Measurements from ENCODE around the gene MACROD2.

DNA sequence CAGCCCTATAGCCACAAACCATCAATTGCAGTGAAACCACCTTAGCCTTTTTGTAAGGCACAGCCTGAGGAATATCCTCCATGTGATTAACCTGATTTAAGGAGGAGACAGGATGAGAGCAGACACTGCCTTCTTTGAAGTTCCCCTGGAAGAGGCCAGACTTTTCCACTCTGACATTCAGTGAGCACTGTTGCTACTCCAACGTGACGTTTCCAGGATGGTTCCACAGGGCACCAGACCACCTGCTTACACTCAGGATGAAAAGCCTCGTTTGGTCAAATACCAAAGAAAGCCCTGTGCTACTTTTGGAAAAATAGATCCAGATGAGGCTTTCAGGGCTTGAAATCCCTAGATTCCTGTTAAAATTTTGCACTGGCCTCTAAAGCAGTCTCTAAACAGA, 1444.2 kb downstream of the MACROD2 start:
- TF ChIP-seq, protein P1, sequence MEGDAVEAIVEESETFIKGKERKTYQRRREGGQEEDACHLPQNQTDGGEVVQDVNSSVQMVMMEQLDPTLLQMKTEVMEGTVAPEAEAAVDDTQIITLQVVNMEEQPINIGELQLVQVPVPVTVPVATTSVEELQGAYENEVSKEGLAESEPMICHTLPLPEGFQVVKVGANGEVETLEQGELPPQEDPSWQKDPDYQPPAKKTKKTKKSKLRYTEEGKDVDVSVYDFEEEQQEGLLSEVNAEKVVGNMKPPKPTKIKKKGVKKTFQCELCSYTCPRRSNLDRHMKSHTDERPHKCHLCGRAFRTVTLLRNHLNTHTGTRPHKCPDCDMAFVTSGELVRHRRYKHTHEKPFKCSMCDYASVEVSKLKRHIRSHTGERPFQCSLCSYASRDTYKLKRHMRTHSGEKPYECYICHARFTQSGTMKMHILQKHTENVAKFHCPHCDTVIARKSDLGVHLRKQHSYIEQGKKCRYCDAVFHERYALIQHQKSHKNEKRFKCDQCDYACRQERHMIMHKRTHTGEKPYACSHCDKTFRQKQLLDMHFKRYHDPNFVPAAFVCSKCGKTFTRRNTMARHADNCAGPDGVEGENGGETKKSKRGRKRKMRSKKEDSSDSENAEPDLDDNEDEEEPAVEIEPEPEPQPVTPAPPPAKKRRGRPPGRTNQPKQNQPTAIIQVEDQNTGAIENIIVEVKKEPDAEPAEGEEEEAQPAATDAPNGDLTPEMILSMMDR (IDR thresholded peaks at IDR 0.05), result no peak
- no peak for TF ChIP-seq POLR2A (IDR thresholded peaks at IDR 0.05)
